GM18870 (cell line): ENCODE measurements around the gene CPNE6.

Experiments used
- ATAC-seq: cut with Tn5 transposase; IDR thresholded peaks from one replicate; pipeline ENCODE4 v1.9.1; 2021; ENCODE audit warnings: moderate library complexity; ENCODE audit not compliant: unreplicated experiment

The CPNE6 gene

DNA sequence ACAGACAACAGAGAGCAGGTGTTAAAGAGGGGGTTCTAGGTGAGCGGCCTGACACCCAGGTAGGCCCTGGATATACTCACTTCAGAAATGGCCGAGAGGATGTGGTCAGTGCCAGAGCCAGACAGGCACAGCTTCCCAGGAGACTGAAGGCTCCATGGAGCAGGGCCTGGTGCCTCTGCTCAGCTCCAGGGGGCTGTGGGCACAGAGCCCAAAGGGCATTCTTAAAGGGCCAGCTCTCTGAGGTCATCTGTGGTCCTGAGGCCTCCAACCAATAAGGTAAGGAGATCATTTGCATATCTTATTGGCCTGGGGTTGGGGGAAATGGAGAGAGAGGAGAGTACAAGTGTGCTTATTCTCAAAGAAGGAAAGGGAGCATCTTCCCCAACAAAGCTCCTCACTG lies 13.1 kb downstream of the CPNE6 start:
- no peak for ATAC-seq

DNA sequence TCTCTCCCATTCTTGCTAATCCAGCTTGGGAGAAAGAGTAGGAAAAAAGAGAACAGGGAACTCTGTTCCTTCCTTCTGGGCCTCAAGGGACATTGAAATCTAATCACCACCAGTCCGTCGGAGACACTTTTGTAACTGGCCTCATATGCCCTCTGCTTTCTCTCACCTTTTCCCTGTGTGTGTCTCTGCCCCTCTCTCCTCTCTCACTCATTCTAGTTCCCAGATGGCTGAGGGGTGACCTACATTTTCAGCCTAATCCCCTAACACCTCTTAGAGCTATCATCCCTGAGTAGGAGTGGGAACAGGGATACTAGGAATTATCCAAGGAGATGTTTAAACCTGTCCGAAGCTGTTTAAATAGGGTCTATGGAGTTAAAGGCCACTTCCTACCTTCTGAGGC lies 13.9 kb downstream of the CPNE6 start:
- no peak for ATAC-seq

DNA sequence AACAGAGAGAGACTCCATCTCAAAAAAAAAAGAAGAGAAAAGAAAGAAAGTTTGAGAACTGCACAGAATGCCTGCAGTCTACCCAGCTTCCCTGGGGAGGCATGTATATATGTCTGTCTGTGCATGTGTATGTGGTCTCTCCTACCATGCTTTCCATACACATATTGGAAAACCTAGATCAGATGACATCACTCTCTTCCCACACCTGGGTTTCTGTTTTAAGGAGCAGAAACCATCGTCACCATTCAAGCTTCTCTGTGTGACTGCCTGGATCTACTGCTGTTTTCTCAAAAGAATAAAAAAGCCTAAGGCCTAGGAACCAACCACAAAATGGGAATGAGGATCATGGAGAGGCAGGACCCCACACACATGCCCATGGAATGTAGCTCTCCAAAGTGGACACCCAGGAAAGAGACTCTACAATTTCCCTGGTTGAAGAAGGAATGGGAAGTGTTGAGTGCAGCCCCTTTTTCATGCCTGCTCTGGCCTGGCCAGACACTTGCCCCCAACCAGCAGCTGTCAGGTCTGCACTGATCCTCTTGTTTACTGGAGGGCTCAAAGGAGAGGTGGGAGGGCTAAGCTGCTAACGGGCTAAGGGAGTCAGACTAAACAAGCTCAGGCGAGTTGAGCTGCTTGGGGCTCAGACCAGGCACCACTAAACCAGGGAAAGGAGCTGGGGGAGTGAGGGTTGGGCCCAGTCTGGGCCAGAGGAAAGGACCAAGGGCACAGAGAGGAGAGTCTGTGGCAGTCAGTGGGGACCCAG lies 15.0 kb downstream of the CPNE6 start:
- ATAC-seq: no peak

DNA sequence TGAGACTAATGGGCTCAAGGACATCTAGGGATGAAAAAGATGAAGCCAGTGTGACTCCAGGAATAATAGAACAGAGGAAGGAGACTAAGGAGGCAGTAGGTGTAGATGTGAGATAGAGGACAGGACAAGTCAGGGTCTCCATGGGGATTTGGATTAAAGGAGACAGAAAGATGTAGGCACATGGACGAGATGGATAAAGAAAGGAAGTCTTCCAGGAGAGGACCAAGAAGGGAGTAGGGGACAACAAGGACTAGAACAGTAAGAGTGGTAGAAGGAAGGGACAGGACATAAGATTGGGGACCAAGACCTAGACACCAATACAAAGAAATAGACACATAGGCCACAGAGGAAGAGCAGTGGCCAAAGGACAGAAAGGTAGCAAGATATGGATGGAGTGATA lies 15.6 kb downstream of the CPNE6 start:
- no peak for ATAC-seq

DNA sequence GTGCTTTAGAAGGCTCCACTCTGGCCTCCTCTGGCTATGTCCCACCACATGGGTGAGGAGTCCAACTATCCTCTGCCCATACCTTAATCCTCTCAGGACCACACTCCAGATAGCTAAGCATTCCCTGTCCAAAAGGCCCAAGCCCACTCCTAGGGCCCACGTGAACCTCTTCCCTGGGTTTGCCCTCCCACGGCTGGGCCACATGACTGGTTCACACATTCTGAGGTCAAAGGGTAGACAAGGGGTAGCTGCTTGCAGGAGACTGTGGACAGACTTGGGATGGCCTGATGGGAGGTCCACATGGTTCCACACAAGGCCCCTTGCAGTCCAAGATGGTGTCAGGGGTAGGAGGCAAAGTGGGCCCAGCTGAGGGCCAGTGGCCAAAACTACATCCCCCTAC lies 16.7 kb downstream of the CPNE6 start:
- ATAC-seq: no peak

DNA sequence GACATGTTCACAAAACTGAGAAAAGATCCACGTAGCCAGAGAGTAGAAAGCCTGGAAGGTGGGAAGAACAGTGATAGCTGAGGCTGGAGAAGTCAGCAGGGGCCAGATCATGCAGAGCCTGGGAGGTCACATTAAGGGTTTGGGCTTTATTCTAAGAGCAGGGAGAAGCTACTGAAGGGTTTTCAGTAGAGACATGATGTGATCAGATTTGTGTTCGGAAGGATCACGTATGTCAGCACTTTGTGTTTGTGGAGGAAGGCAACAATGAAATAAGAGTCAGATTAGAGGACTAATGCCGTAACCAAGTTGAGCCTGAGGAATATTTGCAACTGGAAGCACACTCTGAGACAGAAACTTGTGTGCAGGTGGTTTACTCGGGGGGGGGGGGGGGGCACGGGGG lies 18.5 kb downstream of the CPNE6 start:
- ATAC-seq: no peak

- no peak for ATAC-seq
These were observed 20.7 kb downstream of the CPNE6 start for GRCh38 chr14:24092110-24092504.

GRCh38 chr14:24092505-24093206 lies 21.3 kb downstream of the CPNE6 start:
- ATAC-seq: no peak

DNA sequence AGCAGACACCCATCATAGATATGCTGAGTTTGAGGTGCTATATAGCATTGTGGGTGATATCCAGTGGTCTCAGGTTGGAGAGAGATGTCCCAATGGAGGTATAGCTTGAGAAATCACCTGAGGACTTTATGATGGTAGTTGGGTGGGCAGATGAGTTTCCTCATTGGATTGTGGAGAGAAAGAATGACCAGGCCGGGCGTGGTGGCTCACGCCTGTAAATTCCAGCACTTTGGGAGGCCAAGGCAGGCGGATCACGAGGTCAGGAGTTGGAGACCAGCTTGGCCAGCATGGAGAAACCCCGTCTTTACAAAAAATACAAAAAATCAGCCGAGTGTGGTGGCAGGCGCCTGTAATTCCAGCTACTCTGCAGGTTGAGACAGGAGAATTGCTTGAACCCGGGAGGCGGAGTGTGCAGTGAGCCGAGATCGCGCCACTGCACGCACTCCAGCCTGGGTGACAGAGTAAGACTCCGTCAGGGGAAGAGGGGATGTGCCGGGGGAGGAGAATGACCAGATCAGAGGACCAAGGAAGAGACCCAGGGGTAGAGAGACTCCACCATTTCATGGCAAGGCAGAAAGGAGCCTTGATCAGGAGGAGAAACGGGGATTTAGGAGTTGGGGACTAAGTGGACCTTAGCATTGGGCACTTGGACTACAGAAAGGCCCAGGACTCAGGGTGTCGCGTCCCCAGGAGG lies 22.0 kb downstream of the CPNE6 start:
- no peak for ATAC-seq

DNA sequence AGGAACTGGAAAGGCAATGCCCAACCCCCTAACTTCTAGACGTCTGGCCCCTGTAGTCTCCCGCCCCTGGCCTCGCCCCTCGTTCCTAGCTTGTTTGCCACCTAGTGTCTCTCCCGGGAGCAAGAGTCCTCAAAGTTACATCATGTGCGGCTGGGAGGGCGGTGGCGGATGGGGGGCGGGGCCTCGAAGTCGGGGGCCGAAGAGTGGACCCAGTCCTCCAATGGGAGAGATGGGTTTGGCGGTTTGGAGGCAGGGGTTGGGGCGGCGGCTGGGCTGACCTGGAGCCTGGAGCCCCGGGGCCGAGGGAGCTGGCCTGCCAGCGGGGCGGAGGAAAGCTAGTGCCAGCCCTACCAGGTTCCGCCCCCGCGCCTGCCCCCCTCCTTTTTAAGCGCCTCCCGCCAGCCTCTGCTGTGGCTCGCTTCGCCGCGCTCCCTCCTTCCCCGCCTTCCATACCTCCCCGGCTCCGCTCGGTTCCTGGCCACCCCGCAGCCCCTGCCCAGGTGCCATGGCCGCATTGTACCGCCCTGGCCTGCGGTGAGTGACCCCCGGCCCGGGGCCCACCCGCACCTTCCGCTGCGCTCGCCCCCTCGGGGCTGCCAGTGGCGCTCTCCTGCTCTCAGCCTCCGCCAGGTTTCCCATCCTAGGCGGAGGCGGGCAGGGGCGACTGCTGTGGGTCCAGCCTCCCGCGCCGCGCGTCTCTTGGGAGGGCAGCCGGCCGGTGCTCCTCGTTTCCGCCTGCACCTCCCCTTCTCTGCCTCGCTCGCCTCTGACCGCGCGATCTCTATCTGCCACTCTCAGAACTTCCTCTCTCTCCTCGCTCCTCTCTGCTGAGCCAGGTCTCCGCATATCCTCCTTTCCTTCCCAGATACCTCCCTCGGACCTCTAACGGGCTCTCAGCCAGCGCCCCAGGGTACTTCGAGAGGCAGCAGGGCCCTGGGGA lies 22.8 kb downstream of the CPNE6 start, which contains the start of gene PCK2:
Gene PCK2, plus strand, starts transcription at position 411 of the 940 bp plus-strand sequence. Its CDS starts 95 bp downstream, at position 506.
- no peak for ATAC-seq

- no peak for ATAC-seq
These were observed 23.5 kb downstream of the CPNE6 start for GRCh38 chr14:24094841-24095270.

GRCh38 chr14:24095271-24096068 lies 24.1 kb downstream of the CPNE6 start:
- peak; percentile 71 for ATAC-seq

DNA sequence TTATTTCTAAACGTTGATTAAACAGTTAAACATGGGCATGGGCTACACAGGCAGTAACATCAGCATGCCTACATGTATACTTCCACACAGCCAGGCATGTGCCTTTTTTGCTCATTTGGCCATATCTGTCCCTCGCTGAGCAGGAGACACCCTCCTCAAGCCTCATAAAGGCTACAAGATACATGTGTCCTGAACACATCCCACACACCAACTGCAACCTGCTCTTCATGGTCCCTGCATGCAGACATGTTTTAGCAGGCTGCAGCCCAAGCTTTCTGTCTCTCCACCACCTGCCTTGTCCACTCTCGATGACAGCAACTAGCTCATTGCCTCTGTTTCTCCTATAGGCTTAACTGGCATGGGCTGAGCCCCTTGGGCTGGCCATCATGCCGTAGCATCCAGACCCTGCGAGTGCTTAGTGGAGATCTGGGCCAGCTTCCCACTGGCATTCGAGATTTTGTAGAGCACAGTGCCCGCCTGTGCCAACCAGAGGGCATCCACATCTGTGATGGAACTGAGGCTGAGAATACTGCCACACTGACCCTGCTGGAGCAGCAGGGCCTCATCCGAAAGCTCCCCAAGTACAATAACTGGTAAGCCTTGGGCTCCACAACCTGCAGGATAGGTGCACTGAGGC lies 25.3 kb downstream of the CPNE6 start:
- ATAC-seq: no peak

GRCh38 chr14:24098229-24098926 lies 27.0 kb downstream of the CPNE6 start:
- ATAC-seq: no peak

DNA sequence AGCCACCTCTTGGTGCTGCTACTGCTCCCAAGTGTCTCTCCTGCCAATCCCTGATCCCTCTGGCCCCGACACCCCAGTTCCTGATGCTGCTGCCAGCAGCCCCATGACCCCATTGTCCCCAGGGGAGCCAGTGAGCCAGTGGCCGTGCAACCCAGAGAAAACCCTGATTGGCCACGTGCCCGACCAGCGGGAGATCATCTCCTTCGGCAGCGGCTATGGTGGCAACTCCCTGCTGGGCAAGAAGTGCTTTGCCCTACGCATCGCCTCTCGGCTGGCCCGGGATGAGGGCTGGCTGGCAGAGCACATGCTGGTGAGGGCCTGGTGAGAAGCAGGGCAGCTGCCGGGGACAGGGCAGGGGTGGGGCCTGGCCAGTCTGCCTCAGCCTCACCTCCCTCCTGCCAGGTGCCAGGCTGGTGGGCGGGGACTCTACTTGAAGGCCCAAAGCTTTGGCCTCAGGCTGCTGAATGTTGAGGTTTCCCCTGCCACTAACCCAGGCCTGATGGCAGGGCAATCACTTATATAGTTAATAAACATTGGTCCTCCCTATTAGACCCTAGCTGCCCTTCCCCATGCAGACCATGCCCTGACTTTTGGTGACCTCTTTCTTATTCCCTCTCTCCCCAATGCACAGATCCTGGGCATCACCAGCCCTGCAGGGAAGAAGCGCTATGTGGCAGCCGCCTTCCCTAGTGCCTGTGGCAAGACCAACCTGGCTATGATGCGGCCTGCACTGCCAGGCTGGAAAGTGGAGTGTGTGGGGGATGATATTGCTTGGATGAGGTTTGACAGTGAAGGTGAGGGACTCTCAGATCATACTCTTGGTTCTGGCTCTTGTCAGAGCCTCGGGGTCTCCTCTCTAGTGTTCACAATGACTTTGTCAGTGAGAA lies 27.8 kb downstream of the CPNE6 start:
- ATAC-seq: no peak

GRCh38 chr14:24100197-24100981 lies 29.0 kb downstream of the CPNE6 start:
- no peak for ATAC-seq

- no peak for ATAC-seq
These were observed 29.7 kb downstream of the CPNE6 start for GRCh38 chr14:24100982-24101494.
